HG03159 (cell line): Measurements from ENCODE around the gene AKR1C1.
"Not testable (repeated sequence)": the region's sequence is repeated elsewhere in the genome, so short reads cannot be mapped to it uniquely, and the experiment has no call there.

ENCODE experiments used
- ATAC-seq: cut with Tn5 transposase; IDR thresholded peaks from one replicate; pipeline ENCODE4 v1.9.1; 2021; ENCODE audit warnings: mild to moderate bottlenecking, moderate library complexity; ENCODE audit not compliant: unreplicated experiment

AKR1C1 gene

DNA sequence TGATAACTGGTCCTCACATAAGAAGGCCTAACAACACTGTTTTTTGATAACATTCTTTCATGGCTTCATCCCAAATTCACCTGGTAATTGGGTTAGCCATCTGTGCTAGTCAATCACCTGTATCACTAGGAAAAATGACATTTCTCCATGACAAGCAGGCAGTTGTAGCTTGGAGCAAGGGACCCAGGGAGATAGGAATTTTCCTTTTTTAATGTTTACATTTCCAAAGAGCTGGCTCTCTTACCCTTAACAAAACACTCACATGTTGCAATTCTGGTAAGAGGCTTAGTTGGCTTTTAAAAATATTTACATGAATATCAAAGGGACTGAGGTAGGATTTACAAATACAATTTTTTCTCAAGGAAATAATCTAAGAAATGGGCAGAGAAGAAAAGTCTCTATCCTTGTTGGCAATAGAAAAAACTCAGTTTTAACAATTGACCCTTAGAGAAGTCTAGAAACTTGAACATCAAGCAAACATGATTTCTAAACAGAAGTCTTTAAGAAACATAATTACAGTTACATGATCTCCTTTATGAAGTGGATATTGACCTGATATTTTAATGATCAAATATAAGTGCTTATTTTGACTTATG is 16.1 kb upstream of the AKR1C1 start:
- no peak for ATAC-seq

DNA sequence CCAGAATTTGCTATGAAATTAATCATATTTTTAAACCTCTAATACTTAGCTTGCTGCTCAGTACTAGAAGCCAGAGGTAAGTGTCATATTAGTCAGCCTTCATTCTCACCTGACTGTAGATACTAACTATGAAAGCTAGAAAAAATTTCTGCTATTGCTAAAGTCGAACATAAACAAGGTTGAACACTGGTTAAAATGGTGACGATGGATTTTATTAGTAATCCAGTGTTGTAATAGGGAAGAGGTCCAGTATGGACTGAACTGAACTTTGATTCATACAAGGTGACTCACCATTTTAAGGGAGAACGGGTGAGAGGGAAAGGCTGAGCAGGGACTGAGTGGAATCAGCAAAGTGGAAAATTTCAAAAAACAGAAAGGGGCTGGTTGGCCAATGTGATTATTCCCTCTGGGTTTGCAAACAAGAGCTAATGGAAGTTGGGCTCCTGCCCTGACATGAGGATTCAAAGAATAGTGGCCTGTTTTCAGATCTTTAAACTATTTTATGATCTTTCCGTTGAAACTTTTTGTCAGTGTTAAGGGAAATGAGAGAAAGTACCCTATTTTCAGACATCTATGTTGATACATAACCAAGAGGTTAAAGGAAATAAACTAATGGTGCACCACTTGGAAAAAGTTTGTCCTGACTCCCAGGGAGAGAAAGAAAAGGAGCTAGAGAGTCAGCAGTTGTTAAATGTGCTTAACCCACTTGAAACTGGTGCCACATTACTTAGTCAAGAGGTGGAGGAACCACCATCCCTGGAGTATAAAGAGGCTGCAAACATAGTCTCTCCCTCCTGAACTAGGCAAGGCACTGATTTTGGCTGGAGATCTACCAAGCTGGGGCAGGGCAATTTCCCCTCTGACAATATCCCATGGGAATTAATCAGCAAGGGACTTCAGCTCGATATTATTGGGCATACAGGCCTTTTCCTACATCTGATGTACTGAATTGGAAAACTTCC is 15.3 kb upstream of the AKR1C1 start:
- no peak for ATAC-seq

DNA sequence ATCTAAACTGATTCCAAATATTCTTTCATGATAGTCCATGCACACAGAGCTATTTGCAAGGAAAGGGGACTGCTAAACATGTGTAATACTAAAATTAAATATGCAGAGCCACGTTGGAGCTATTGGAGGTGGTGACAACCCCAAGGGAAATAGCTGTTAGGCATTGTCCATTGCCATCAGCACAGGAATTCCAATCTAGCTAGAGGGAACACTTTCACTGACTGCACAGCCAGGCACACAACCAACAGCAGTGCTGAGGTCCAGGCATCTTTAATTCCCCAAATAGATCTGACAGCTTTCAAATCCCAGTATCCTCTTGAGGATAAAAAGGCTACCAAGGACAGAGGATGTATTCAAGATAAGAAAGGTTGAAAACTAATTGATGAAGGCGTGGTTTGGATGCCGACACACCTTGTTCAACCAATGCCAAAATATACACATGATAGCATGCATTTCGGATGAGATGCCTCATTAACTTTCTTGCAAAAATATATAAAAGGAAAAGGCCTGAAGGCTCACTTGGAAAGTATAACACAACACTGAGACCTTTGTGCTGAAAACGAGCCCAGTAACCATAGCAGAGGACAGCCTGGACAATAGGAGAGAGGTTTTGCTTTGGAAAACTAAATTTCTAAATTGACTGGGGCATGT is 11.6 kb upstream of the AKR1C1 start:
- not testable (repeated sequence) for ATAC-seq

DNA sequence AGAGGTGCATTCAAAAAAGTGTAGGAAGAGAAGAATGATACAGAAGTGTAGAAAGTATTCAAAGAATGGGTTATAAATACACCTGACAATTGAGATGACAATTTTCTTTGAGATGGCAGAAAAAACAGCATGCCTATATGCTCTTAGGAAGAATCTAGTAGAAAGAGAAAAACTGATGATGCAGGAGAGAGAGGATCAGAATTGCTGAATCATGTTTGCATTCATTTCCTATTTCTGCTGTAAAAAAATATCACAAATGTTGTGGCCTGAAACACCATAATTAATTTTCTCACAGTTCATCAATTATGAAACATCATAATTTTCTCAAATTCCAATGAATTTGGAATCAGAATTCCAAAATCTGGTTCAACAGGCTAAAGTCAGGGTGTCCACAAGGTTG is 9.8 kb upstream of the AKR1C1 start:
- no peak for ATAC-seq

DNA sequence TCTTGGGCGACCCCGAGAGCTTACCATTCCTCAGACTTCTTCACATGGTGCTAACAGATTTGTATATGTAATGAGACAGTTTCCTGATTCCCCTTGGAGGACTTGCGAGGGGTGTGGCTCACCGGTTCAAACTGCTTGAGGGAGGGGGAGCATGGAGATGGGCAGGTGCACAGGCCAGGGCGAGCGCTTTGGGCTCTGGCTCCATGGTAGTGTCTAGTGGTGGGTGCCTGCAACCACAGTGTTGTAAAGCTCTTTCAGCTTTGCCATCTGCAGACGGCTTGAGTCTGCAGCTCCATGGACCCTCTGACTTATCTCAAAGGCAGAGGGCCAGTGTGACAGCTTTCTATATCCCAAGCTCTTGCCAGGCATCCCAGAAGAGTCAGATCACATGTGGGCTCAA is 7.1 kb upstream of the AKR1C1 start:
- not testable (repeated sequence) for ATAC-seq

DNA sequence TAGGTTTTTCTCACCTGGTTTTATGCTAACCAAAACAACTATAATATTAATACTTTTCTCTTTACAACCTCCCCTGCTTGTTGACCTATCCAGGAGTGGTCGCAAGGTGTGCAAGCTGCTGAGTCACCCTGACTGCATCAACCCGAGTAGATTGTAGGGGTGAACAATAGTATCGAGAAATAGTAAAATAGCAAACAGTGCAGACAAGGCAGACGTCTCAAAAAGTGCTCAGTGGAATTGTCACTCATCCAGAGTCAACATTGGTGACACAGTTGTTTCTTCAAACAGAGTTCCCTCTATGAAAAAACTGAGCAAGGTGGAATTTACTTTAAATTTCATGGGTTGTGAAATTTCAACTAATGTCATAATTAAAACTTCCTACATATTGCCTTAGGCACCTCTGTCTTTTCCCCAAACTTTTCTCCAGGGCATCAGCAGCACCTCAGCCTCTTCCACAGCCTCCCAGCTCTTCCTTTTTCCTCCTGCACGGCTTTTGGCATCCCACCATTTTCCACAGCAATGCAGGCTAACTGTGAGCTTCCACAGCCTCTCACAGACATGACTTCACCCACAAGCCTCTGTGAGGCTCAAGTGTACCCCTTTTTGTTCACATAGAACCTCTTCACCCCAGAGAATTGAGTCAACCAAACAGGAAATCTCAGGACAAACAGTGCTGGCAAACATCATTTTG is 6.1 kb upstream of the AKR1C1 start:
- not testable (repeated sequence) for ATAC-seq

DNA sequence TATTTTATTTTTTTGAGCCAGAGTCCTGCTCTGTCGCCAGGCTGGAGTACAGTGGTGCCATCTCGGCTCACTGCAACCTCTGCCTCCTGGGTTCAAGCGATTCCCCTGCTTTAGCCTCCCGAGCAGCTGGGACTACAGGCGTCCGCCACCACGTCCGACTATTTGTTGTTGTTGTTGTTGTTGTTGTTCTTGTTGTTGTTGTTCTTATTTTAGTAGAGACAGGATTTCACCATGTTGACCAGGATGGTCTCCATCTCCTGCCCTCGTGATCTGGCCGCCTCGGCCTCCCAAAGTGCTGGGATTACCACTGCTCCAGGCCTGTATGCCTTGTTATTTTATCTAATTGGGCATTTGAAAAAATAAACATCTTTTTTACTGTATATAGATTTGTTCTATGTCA is 1.7 kb upstream of the AKR1C1 start:
- ATAC-seq, result not testable (repeated sequence)

DNA sequence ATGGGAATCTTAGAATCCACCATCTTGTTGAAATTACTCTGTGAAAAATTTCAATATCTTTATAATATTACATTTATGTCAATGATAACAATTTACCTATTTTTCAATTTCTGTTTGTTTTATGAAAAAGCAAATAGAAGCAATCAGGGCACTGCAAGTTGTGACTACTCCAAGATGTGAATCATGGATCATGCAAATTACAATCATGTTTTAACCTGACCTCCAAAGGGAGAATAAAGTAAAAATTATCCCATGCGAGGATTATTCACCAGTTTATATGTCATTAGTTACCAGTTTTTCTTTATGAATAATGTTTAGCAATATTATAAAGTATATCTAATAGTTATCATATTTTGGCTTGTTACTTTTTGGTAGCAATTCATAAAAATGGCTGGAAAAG is 907 bp upstream of the AKR1C1 start:
- ATAC-seq, result not testable (repeated sequence)

DNA sequence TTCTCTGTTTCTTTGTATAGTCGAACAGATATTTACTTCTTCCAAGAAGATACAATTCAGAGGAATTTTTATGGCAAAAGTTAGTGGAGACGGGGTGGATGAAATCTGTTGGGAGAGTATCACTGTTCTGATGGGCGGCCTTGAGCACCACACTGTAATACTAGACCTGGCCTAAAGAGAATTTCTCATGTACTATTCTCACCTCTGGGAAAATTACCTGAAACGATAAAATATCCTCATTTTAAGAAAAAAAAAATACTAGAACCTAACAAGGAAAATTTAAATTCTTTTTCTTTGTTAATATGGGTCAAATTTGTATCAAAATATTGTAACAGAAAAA is 570 bp downstream of the AKR1C1 start:
- ATAC-seq, result not testable (repeated sequence)

DNA sequence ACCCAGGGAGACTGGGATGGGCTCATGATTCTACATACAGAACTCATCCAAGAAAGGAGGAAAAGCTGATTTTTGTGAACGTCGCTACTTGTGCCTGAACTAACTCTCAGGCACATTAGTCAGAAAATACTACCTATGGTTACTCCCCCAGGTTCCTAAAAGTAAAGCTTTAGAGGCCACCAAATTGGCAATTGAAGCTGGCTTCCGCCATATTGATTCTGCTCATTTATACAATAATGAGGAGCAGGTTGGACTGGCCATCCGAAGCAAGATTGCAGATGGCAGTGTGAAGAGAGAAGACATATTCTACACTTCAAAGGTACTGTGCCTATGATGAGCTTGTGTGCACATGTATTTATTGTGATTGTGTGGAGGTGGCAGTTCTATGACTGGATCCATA is 2.5 kb downstream of the AKR1C1 start:
- not testable (repeated sequence) for ATAC-seq

DNA sequence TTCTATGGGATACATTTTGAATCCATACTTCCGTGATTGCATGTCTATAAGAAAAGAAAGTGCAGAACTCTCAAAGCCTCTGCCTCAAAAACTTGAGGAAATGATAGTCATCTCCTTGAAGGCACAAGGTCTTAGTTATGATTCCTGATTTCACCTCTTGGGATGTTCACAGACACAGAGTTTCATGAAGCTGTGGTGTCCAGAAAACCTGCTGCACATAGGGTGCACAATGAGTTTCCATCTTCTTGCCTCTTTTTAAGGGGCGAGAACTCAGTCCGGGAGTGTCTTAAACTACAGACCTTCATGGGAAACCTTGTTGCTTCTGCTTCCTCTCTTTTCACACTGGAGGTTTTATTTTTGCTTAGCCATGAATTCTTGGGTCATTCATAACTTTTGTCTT is 4.0 kb downstream of the AKR1C1 start:
- ATAC-seq, result not testable (repeated sequence)

DNA sequence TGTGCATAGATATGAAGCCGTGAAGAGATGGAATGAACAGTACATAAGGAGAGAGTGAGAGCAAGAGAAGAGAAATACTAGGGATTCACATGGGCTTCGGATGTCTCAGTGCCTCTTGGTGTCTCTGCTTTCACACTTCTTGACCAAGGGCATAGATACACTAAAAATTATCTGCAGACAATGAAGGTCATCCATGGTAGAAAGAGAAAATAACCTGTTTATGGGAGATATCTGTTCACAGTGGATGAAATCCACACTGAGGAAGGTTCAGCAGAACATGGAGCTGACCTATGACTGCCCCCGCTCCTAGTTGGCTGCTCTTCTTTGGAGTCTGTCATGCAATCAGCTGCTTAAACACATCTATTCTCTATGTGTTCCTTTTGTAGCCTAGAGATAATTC is 6.1 kb downstream of the AKR1C1 start:
- not testable (repeated sequence) for ATAC-seq

DNA sequence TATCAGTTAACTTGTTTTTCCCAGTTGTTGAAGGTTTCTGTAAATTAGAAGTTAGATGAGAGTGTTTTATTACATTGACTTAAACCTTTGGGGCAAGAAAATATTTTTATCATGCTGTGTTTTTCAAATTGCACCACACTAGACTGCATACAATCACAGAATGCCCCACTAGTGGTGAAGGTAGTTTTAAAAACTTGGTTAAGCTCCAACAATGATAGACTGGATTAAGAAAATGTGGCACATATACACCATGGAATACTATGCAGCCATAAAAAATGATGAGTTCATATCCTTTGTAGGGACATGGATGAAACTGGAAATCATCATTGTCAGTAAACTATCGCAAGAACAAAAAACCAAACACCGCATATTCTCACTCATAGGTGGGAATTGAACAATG is 7.1 kb downstream of the AKR1C1 start:
- ATAC-seq, result not testable (repeated sequence)

DNA sequence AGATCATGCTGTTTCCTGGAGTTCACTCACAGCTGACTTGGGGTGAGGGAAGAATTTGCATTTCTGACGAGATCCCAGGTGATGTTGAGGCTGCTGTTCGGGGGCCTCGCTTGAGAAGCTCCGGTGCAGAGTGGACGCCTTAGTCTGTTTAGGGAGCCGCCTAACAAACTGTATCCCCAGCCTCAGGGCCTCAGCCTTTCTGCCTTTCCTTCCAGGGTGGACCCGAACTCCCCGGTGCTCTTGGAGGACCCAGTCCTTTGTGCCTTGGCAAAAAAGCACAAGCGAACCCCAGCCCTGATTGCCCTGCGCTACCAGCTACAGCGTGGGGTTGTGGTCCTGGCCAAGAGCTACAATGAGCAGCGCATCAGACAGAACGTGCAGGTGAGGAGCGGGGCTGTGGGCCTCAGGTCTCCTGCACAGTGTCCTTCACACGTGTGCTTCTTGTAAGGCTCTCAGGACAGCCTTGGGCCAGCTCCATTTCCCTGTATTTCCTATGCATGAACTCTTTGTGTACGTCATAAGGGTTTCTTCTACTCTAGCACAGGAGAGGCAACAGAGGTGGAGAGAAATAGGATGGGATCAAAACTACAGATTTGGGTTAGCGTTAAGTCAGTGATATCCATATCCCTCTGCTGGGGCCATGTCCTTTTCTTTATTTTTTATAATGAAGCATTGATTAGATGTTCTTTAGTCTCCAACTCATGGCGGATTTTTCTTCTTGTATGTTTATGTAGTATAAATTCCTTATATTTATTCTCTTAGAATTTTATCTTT is 9.3 kb downstream of the AKR1C1 start:
- ATAC-seq, result not testable (repeated sequence)

DNA sequence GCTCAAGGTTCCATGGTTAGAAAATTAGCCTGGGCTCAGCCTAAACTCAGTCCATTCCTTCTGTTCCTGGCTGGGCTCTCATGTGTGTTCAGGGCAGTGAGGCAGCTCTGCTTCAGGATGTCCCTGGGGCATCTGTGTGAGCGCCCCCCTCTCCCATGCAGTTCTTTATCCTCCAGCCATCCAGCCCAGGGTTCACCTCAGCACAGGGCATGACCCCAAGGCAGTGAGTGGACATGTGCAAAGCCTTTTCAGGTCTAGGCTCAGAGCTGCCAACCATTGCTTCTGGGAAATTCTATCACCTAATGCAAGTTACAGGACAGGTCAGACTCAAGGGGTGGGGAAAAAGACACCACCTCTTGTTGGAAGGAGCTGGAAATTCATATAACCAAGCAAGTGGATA is 10.1 kb downstream of the AKR1C1 start:
- not testable (repeated sequence) for ATAC-seq

DNA sequence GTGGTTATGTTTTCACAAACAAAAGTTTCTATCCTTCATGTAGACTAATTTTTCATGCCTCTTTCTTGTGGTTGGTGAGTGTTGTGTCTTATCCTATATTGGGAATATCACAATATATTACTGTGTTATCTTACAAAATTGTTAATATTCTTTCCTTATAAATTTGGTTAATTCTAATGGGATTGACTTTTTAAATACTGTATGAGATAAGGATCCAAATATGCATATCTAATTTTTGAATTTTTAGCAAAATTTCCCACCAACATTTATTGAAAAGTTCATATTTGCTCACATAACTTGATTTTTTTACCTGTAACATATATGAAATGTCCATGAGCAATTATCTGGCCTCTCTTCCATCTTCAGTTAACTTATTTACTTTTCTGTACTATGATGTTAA is 11.2 kb downstream of the AKR1C1 start:
- ATAC-seq, result not testable (repeated sequence)

DNA sequence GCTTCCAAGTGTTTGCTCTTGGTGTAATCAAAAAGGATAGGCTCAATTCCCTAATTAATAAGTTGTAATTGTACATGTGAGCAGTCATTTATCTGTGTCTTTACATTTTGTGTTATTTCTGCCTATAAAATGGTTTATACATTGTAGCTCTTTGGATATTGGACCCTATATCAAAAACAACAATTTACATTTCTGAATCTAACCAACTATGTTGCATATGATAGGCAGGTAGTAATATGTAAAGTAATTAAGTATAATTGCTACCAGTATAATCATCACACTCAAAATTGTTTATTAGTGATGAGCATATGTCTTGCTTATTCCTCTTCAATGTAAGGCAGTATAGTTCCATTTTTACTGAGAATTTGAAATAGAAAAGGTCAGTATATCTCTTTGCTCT is 13.8 kb downstream of the AKR1C1 start:
- no peak for ATAC-seq

DNA sequence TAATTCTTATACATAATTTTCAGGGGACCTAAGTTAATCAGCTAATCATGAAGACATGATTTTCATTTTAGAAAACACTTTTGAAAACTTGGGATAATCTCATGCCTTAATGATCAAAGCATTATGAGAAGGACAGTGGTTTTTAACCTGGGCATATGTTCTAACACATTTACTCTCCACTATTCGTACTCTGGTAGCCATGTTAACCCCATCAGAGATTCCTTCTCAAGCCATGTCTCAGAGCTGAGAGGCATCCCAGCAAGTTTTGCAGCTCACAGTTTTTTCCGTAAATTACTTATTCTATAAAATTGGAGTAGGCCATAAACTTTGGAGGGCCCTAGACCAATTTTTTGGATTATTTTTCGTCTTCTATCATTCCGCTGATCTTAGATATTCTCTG is 15.7 kb downstream of the AKR1C1 start:
- no peak for ATAC-seq

DNA sequence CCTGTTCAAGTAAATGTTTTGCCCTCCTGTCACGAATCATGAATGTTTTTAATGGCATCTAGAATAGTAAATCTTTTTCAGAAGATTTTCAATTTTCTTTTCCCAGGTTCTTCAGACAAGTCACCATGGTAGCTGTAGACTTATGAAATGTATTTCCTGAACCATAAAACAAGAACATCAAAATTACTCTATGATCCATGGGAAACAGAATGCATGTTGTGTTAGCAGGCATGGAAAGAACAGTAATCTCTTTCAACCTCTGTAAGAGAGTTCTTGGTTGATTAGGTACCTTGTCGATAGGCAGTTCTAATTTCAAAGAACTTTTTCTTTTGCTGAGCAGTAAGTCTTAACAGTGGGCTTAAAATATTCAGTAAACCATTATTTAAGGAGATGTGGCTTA is 17.6 kb downstream of the AKR1C1 start:
- no peak for ATAC-seq

DNA sequence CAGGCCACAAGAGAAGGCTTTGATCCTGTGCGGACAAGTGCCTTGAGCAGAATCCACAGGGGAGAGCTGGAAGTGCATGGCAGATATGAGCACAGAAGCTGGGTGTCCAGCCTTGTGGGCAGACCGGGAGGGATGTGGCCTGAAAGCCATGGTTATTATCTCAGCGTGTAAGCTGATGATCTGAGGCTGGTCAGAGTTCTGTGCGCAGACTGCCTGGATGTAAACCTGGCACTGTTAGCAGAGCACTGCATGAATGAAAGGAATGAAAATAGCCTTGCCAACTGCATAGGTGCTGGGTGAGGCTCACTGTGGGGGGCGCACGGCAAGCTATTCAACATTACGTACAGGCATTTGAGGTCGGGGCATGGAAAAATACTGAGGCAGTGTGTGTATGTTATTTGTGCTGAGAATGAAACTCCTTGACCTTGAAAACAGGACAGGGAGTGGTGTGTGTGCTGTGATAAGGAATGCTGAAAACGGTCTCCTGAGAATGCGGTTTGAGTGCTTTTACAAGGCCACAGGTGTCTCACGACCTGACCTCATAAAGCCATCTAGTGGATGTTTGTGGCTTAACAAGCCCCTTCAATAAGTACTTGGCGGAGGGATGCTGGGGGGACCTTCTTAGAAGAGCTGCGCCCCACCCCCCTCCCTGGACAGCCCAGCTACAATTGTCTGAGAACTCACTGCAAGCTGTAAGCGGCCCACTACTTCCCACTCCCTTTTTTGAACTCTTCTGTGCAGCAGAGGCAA is 18.7 kb downstream of the AKR1C1 start:
- no peak for ATAC-seq
